Trophoblast cell (in vitro differentiated cells and primary cell): ENCODE results near the gene MAGEC2. TPM values are rescaled to one million over a fixed set of nuclear protein-coding genes. Genes with fewer than 3 reads are reported as not detected.

ENCODE experiments used
- DNase-seq, 2 donors: peaks; one replicate each; pipeline ENCODE4 v3.0.0-alpha.2; 2016
- H2AFZ ChIP-seq: 2 replicates; pipeline ENCODE4 v1.6.1; 2013; ENCODE audit warnings: low read length, moderate library complexity, mild to moderate bottlenecking; ENCODE audit not compliant: insufficient read depth, poor library complexity
- H2AK5ac ChIP-seq: 2 replicates; pipeline ENCODE4 v1.6.1; 2013; ENCODE audit warnings: mild to moderate bottlenecking, low read length
- H2BK120ac ChIP-seq: 2 replicates; pipeline ENCODE4 v1.6.1; 2013; ENCODE audit warnings: low read length, mild to moderate bottlenecking, moderate library complexity; ENCODE audit not compliant: insufficient read depth, poor library complexity
- H2BK12ac ChIP-seq: 2 replicates; pipeline ENCODE4 v1.6.1; 2013; ENCODE audit warnings: mild to moderate bottlenecking, low read length, moderate library complexity
- H2BK5ac ChIP-seq: 2 replicates; pipeline ENCODE4 v1.6.1; 2013; ENCODE audit warnings: low read length, low read depth, moderate library complexity, mild to moderate bottlenecking; ENCODE audit not compliant: poor library complexity
- H3K14ac ChIP-seq: 2 replicates; pipeline ENCODE4 v1.6.1; 2013; ENCODE audit warnings: mild to moderate bottlenecking, low read length
- H3K18ac ChIP-seq: 2 replicates; pipeline ENCODE4 v1.6.1; 2013; ENCODE audit warnings: mild to moderate bottlenecking, low read length
- H3K23ac ChIP-seq: 2 replicates; pipeline ENCODE4 v1.6.1; 2013; ENCODE audit warnings: low read length
- H3K27ac ChIP-seq: 2 replicates; pipeline ENCODE4 v1.5.1; 2013; ENCODE audit warnings: low read depth, mild to moderate bottlenecking, inconsistent platforms, low read length, moderate library complexity
- H3K27me3 ChIP-seq: 2 replicates; pipeline ENCODE4 v1.6.1; 2013; ENCODE audit warnings: inconsistent platforms, mild to moderate bottlenecking, low read length, moderate library complexity; ENCODE audit not compliant: insufficient read depth
- H3K36me3 ChIP-seq, 2 experiments: 1 replicate in 1 of 2; 2 replicates in 1 of 2; pipeline ENCODE4 v1.6.1; 2013; ENCODE audit warnings: low read length in 2 of 2, mild to moderate bottlenecking in 2 of 2, moderate library complexity in 1 of 2; ENCODE audit not compliant: insufficient read depth in 2 of 2, control insufficient read depth in 1 of 2
- H3K4ac ChIP-seq: 2 replicates; pipeline ENCODE4 v1.6.1; 2013; ENCODE audit warnings: low read depth, mild to moderate bottlenecking, low read length, moderate library complexity
- H3K4me1 ChIP-seq, 2 experiments: 1 replicate in 1 of 2; 2 replicates in 1 of 2; pipeline ENCODE4 v1.6.1; 2013; ENCODE audit warnings: low read length in 2 of 2, mild to moderate bottlenecking in 2 of 2, moderate library complexity in 1 of 2; ENCODE audit not compliant: insufficient read depth in 2 of 2, control insufficient read depth in 1 of 2
- H3K4me2 ChIP-seq: 2 replicates; pipeline ENCODE4 v1.6.1; 2013; ENCODE audit warnings: inconsistent platforms, mild to moderate bottlenecking, low read length, moderate library complexity
- H3K4me3 ChIP-seq: 2 replicates; pipeline ENCODE4 v1.5.1; 2013; ENCODE audit warnings: mild to moderate bottlenecking, low read depth, low read length, inconsistent platforms
- H3K79me1 ChIP-seq: one replicate; pipeline ENCODE4 v1.6.1; 2013; ENCODE audit warnings: low read length
- H3K79me2 ChIP-seq: 2 replicates; pipeline ENCODE4 v1.6.1; 2013; ENCODE audit warnings: low read length, mild to moderate bottlenecking; ENCODE audit not compliant: control insufficient read depth, insufficient read depth, poor library complexity
- H3K9ac ChIP-seq: 2 replicates; pipeline ENCODE4 v1.6.1; 2013; ENCODE audit warnings: mild to moderate bottlenecking, low read length
- H3K9me3 ChIP-seq: 2 replicates; pipeline ENCODE4 v1.6.1; 2013; ENCODE audit warnings: low read depth, mild to moderate bottlenecking, control low read depth, inconsistent platforms, low read length; ENCODE audit not compliant: insufficient read depth
- H4K12ac ChIP-seq: 2 replicates; pipeline ENCODE4 v1.6.1; 2013; ENCODE audit warnings: low read depth, mild to moderate bottlenecking, low read length, moderate library complexity
- H4K8ac ChIP-seq: 2 replicates; pipeline ENCODE4 v1.6.1; 2013; ENCODE audit warnings: low read depth, mild to moderate bottlenecking, low read length, moderate library complexity
- H4K91ac ChIP-seq: one replicate; pipeline ENCODE4 v1.6.1; 2013; ENCODE audit warnings: low read depth, mild to moderate bottlenecking, low read length, moderate library complexity
- WGBS: extraction: QIAGEN DNeasy Blood & Tissue Kit; methylation state at CpG from one replicate; pipeline ENCODE4 v1.1.7; 2013; ENCODE audit warnings: missing lambda C conversion rate; ENCODE audit not compliant: insufficient read length, insufficient coverage; ENCODE audit errors: extremely low coverage; 5-methylcytosine and 5-hydroxymethylcytosine counted together
- polyA plus RNA-seq: library from polyadenylated mRNA; stranded (reverse); fragments of 200-250 nt; gene quantifications from 2 replicates; pipeline ENCODE4 v1.2.3, GENCODE V29; 2013

The MAGEC2 gene
- polyA plus RNA-seq: not detected in 2 replicates

GRCh38 chrX:142204522-142205433 lies at the start of gene MAGEC2:
MAGEC2 (minus strand) TSS chrX:142205290; CDS start chrX:142203987, 1,303 bp downstream.
- no peaks in the 10 kb centered on the region for H3K79me1 ChIP-seq

GRCh38 chrX:142251680-142252079 lies 46.6 kb upstream of the MAGEC2 start:
- no peaks in the 10 kb centered on the region for H3K79me2 ChIP-seq
- no peak overlapping the region for H3K4ac ChIP-seq
- no peaks in the 10 kb centered on the region for H3K79me1 ChIP-seq
- peaks cover 0 to 1% of the 10 kb centered on the region in 2 experiments for H3K36me3 ChIP-seq
- H3K27ac ChIP-seq: no peak overlapping the region
- no peak overlapping the region for H2AFZ ChIP-seq
- H3K27me3 ChIP-seq: no peaks in the 10 kb centered on the region
- no peaks in the 10 kb centered on the region for H3K4me1 ChIP-seq
- H3K9me3 ChIP-seq: no peaks in the 10 kb centered on the region
- no peak overlapping the region for H3K4me3 ChIP-seq
- H4K8ac ChIP-seq: no peak overlapping the region
- no peak overlapping the region for H3K4me2 ChIP-seq
- no peak overlapping the region for H3K23ac ChIP-seq
- H2AK5ac ChIP-seq: no peak overlapping the region
- no peak overlapping the region for H2BK120ac ChIP-seq
- H3K18ac ChIP-seq: no peak overlapping the region
- no peak overlapping the region for H2BK12ac ChIP-seq
- H2BK5ac ChIP-seq: no peak overlapping the region
- H3K14ac ChIP-seq: no peak overlapping the region
- H4K91ac ChIP-seq: no peak overlapping the region
- DNase-seq: peak in 1 of 2 donors; percentile 2
- no peak overlapping the region for H3K9ac ChIP-seq
- H4K12ac ChIP-seq: no peak overlapping the region
- no CpG with 5 or more reads among the region's 4 CpGs for WGBS

More at GRCh38 chrX:142204522-142205433, at the start of gene MAGEC2:
- Histone ChIP-seq H3K9me3 (no peaks in the 10 kb centered on the region), H3K23ac (no peak within 1 kb of the TSS), H3K27ac (no peak within 1 kb of the TSS), H3K4ac (no peak within 1 kb of the TSS), H3K27me3 (no peaks in the 10 kb centered on the region), H3K4me3 (no peak within 1 kb of the TSS), H3K18ac (no peak within 1 kb of the TSS), H3K4me2 (no peak within 1 kb of the TSS), H4K8ac (no peak within 1 kb of the TSS), H4K12ac (no peak within 1 kb of the TSS), H3K36me3 (no peaks in the 10 kb centered on the region), H4K91ac (no peak within 1 kb of the TSS), H2AFZ (no peak within 1 kb of the TSS), H2BK120ac (no peak within 1 kb of the TSS), H3K4me1 (no peaks in the 10 kb centered on the region), H2AK5ac (no peak within 1 kb of the TSS), H3K79me2 (no peaks in the 10 kb centered on the region), H2BK12ac (no peak within 1 kb of the TSS), H2BK5ac (no peak within 1 kb of the TSS), H3K9ac (no peak within 1 kb of the TSS), H3K14ac (no peak within 1 kb of the TSS)
- WGBS: no CpG with 5 or more reads among the region's 28 CpGs
- DNase-seq: no peak

GRCh38 chrX:142251202-142251601 lies 46.1 kb upstream of the MAGEC2 start:
- WGBS: no CpG with 5 or more reads among the region's 4 CpGs
- Histone ChIP-seq H3K9me3 (no peaks in the 10 kb centered on the region), H3K4me2 (no peak overlapping the region), H3K18ac (no peak overlapping the region), H3K23ac (no peak overlapping the region), H3K27ac (no peak overlapping the region), H4K8ac (no peak overlapping the region), H3K27me3 (no peaks in the 10 kb centered on the region), H3K14ac (no peak overlapping the region), H2BK5ac (no peak overlapping the region), H4K91ac (no peak overlapping the region), H3K79me2 (no peaks in the 10 kb centered on the region), H3K4me1 (no peaks in the 10 kb centered on the region), H3K9ac (no peak overlapping the region), H2BK12ac (no peak overlapping the region), H3K79me1 (no peaks in the 10 kb centered on the region), H2AFZ (no peak overlapping the region), H4K12ac (no peak overlapping the region), H3K4ac (no peak overlapping the region), H2BK120ac (no peak overlapping the region), H3K4me3 (no peak overlapping the region), H2AK5ac (no peak overlapping the region), H3K36me3 (peaks cover 0 to 1% of the 10 kb centered on the region in 2 experiments)
- no peak for DNase-seq

GRCh38 chrX:142250502-142250901 lies 45.4 kb upstream of the MAGEC2 start:
- Histone ChIP-seq H3K9me3 (no peaks in the 10 kb centered on the region), H3K79me2 (no peaks in the 10 kb centered on the region), H3K27me3 (no peaks in the 10 kb centered on the region), H3K23ac (no peak overlapping the region), H2BK120ac (no peak overlapping the region), H3K79me1 (no peaks in the 10 kb centered on the region), H3K4me1 (no peaks in the 10 kb centered on the region), H2AK5ac (no peak overlapping the region), H2BK5ac (no peak overlapping the region), H3K4me2 (no peak overlapping the region), H3K27ac (no peak overlapping the region), H3K9ac (no peak overlapping the region), H3K14ac (no peak overlapping the region), H3K4me3 (no peak overlapping the region), H2AFZ (no peak overlapping the region), H3K18ac (no peak overlapping the region), H3K36me3 (peaks cover 0 to 1% of the 10 kb centered on the region in 2 experiments), H4K8ac (no peak overlapping the region), H4K12ac (no peak overlapping the region), H2BK12ac (no peak overlapping the region), H4K91ac (no peak overlapping the region), H3K4ac (no peak overlapping the region)
- DNase-seq: no peak
- WGBS: no CpG with 5 or more reads among the region's 4 CpGs
